ENCODE data around the gene ZNF845.
"Not testable (repeated sequence)": the region's sequence is repeated elsewhere in the genome, so short reads cannot be mapped to it uniquely, and the experiment has no call there.

ZNF845 gene

GRCh38 chr19:53333463-53334449 lies at the start of gene ZNF845:
Gene ZNF845 (plus strand): TSS chr19:53333749. CDS start chr19:53341308, 7,559 bp downstream.
- DNase-seq (ENCODE audit: low read depth in 2 of 2): peak; percentile 80 to 84

DNA sequence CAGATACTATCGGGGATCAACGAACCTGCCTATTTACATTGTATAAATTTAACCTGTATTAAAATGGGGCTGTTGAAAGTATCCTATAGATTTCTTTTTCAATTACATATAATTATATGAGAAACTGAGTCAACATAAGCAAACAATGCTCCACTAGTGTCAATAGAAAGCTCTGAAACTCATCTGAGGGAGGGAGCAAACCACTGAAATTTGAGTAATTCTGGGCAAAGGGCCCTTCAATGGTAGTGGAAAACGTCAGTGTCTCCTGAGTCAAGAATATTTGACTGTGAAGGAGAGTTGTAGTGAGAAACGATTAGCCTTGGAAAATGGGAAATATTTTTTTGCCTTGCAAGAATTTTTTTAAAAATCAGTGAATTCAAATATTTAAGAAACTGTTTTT lies 48.5 kb upstream of the ZNF845 start:
- DNase-seq (ENCODE audit: low read depth in 2 of 2): no peak

- DNase-seq (ENCODE audit: low read depth in 2 of 2): no peak
These were observed 42.6 kb upstream of the ZNF845 start for GRCh38 chr19:53290758-53291549.

GRCh38 chr19:53294786-53295441 lies 38.6 kb upstream of the ZNF845 start:
- DNase-seq (ENCODE audit: low read depth in 2 of 2): no peak

- not testable (repeated sequence) for DNase-seq (ENCODE audit: low read depth in 2 of 2)
These were observed 32.2 kb upstream of the ZNF845 start for GRCh38 chr19:53301341-53301740.

DNA sequence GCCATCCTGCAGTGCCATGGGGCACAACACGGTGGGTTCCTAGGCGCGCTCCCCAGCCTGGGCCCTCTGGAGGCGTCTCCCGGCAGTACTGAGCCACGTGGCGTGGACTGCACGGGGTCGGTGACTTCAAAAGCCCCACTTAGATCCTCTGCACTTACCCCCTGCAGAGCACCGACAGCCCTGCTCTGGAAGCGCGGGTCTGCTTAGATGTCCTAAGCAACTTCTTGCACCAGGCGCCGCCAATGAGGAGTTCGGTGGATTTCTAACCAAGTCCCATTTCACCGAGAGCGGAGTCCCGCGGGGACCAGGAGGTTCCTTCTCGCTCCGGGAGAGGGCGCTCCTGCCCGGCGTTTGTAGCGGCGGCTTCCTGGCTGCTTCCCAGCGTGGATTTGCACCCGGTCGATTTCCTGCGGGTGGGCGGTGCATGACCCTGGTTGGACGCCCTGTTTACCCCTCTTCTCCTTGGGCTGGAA lies 25.2 kb upstream of the ZNF845 start:
- DNase-seq (ENCODE audit: low read depth in 2 of 2): no peak

DNA sequence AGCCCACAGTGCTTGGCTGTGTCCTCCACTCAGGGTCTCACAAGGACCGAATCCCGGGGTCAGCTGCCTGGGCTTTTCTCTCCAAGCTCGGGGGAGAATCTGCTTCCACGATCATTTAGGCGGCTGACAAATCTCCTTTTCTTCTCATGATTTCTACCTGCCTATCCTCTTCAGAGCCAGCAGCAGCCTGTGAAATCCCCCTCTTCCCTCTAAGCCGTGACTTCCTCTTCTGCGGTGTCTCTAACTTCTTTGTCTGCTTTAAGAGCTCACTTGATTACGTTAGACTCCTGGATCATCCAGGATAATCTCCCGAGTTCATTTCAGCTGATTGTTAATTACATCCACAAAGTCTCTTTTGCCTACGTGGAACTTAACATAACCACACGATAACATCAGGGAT lies 22.5 kb upstream of the ZNF845 start:
- no peak for DNase-seq (ENCODE audit: low read depth in 2 of 2)

- DNase-seq (ENCODE audit: low read depth in 2 of 2): no peak
These were observed 21.7 kb upstream of the ZNF845 start for GRCh38 chr19:53311897-53312296.

DNA sequence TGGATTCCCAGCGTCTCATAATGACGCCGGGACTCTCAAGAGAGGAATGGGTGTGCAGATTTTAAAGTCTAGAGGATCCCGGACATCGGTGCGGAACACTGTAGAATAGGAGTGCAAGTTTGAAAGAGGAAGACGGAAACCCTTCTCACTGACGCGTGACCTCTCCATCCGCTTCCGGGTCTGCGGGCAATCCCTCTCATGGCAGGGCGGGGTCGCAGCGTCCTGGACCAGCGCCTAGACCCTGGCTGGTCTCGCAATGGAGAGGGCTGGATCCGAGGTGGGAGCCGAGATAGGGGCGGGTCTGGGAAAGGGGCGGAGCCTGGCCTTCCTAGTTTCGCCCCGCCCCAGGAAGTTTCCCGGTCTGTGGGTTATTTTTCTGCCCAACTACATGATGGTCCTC lies 4.6 kb upstream of the ZNF845 start:
- DNase-seq (ENCODE audit: low read depth in 2 of 2): no peak

DNA sequence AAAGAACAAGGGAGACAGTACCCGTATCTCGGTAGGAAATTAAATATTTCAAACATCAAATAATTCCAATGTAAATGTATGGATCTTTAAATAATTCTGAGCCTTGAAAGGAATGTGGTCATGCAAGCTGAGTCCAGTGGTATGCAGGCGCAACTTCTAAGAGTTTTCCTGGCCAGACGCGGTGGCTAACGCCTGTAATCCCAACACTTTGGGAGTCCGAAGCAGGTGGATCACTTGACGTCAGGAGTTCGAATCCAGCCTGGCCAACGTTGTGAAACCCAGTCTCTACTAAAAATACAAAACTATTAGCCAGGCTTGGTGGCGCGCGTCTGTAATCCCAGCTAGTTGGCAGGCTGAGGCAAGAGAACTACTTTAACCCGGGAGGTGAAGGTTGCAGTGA lies 1.1 kb upstream of the ZNF845 start:
- DNase-seq (ENCODE audit: low read depth in 2 of 2): no peak

GRCh38 chr19:53333066-53333462 lies 485 bp upstream of the ZNF845 start:
- DNase-seq (ENCODE audit: low read depth in 2 of 2): no peak

DNA sequence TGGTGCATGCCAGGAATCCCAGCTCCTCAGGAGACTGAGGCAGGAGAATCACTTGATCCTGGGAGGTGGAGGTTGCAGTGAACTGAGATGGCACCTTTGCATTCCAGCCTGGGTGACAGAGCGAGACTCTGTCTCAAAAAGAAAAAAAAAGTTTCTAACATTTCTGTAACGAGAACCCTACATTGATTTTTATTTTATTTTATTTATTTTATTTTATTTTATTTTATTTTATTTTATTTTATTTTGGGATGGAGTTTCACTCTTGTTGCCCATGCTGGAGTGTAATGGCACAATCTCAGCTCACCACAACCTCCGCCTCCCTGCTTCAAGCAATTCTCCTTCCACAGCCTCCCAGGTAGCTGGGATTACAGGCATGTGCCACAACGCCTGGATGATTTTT lies 10.9 kb downstream of the ZNF845 start:
- not testable (repeated sequence) for DNase-seq (ENCODE audit: low read depth in 2 of 2)

DNA sequence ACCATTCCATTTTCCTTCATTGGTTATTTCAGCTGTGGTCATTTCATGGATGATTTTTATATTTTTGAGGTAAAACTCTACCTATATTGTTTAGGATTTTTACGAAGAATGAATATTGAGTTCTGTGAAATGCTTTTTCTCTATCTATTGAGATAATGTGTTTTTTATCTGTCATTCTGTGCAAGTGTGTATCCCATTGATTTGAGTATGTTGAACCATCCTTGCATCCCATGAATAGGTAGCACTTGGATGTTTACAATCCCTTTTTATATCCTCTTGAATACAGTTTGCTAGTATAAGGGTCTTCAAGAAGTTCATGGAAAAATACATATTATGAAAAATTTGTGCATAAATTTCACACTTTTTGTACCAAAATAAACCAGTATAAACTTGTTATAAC lies 22.2 kb downstream of the ZNF845 start:
- DNase-seq (ENCODE audit: low read depth in 2 of 2): no peak

GRCh38 chr19:53357821-53358581 lies 24.5 kb downstream of the ZNF845 start:
- DNase-seq (ENCODE audit: low read depth in 2 of 2): no peak

GRCh38 chr19:53360056-53360455 lies 26.5 kb downstream of the ZNF845 start:
- not testable (repeated sequence) for DNase-seq (ENCODE audit: low read depth in 2 of 2)

GRCh38 chr19:53365134-53365898 lies 31.8 kb downstream of the ZNF845 start, which contains the start of gene ZNF525:
Gene ZNF525 (plus strand): TSS chr19:53365705. CDS start chr19:53372282, 6,577 bp downstream.
- DNase-seq (ENCODE audit: low read depth in 2 of 2): peak; percentile 44 to 49

- DNase-seq (ENCODE audit: low read depth in 2 of 2): no peak
These were observed 32.4 kb downstream of the ZNF845 start for GRCh38 chr19:53365899-53366493.

DNA sequence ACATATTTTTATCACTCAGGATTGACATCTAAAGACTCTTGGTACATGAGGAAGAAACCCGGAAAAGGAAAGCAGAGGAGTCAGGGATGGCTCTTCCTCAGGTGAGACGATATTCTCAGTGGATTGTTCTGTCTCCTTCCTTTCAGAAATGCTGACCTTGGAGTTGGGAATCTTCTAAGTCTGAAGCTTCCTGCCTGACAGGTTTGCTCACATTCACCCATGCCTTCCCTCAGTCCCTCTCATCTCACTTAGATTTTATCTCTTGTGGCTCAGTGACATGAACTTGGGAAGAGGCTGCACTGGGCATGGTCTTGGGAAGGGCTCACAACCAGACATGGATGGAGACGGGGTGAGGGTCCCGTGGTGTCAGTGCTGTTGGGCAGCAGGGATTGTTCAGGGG lies 38.6 kb downstream of the ZNF845 start:
- DNase-seq (ENCODE audit: low read depth in 2 of 2): no peak

DNA sequence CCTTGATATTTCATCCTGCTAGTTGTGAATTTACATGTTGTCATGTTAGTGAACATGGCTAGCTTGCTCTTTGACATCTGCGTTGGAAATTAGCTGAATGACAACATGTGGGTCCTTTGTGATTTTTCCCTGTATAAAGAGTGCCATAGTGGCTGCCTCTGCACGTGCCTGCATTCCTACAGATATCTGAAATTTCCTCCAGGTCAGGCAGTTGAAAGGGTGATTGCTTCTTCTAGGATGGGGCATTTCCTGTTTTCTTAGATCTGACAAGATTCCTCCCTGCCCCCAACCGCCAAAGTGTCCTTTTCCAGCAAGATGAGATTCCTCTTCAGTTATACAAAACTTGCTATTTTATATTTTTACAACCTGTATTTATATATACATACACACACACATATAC lies 40.7 kb downstream of the ZNF845 start:
- DNase-seq (ENCODE audit: low read depth in 2 of 2): no peak

- no peak for DNase-seq (ENCODE audit: low read depth in 2 of 2)
These were observed 41.2 kb downstream of the ZNF845 start for GRCh38 chr19:53374743-53375142.

Measured in fibroblast of skin of left quadriceps (primary cell).